ENCODE results near the gene LMAN1L. TPM values are rescaled to one million over a fixed set of nuclear protein-coding genes. Genes with fewer than 3 reads are reported as not detected.
"Not testable (repeated sequence)": the region's sequence is repeated elsewhere in the genome, so short reads cannot be mapped to it uniquely, and the experiment has no call there.

LMAN1L gene
- total RNA-seq, 8 experiments from 2014 or later, result 0.08 to 1.8 (median 0.32) TPM; not detected in 1

DNA sequence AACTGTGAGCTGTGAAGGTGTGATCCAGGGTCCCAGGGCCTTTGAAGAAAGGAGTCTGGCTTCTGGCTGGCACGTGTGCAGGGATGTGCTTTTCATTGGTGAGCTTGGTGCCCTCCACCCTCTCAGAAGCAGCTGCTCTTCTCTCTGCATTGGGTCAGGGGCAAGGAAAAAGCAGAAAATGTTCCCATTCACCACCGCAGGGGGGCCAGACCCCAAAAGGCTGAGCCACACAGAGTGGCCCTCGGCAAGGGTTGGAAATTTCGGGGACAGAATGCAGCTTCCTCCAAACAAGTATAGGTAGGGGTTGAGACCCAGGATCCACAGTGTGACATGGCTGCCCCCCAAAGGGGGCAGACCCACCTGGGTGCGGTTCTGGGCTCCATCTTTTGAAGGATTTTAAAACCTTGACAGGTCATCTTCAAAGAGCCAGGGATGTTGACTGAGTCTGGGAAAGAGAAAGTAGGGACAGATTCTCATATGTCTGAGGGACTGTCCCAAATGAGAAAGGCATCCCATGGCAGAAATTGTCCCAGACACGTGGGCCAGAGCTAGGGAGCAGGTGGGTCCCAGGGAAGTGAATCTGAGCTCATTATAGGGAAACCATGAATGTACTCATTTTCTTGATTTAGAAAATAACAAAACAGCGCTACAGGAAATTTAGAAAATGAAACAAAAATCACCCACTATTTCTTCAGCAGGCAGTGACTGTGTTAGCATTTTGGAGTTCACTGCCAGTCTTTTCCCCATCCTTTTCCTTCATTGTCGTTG, 28.0 kb upstream of the LMAN1L start:
- Histone ChIP-seq H3K4me3 (no peak overlapping the region), H3K27ac (no peak overlapping the region), H3K4me1 (replicated peaks in 1 of 2) (peaks cover 30 to 44% of the 10 kb centered on the region in 2 donors)
- in situ Hi-C loops (cut with MboI; ENCODE audit: low pct_unique_long_range_greater_than_20kb in 2 of 9, low sequenced_read_pairs in 9 of 9, unreplicated experiment in 9 of 9), result no loop called here
- 60 to 93% (median 80%) methylated on average over 1 to 6 of the region's 8 CpGs for WGBS, 10 experiments
- ATAC-seq (replicated peaks in 6 of 8), result no peak

- H3K4me1 ChIP-seq (replicated peaks in 1 of 2), result peaks cover 30 to 44% of the 10 kb centered on the region in 2 donors
- WGBS, 10 experiments, result 72 to 98% (median 93%) methylated on average over 3 to 9 of the region's 13 CpGs; no CpG with 5 or more reads in 3 of the 10 experiments
- in situ Hi-C loops (cut with MboI; ENCODE audit: low pct_unique_long_range_greater_than_20kb in 2 of 9, low sequenced_read_pairs in 9 of 9, unreplicated experiment in 9 of 9), result no loop called here
- no peak overlapping the region for H3K4me3 ChIP-seq
- no peak for ATAC-seq (replicated peaks in 6 of 8)
- no peak overlapping the region for H3K27ac ChIP-seq
These were observed 27.2 kb upstream of the LMAN1L start for GRCh38 chr15:74785194-74786032.

- 83 to 100% (median 100%) methylated on average over 1 to 3 of the region's 12 CpGs; no CpG with 5 or more reads in 5 of the 10 experiments for WGBS, 10 experiments
- H3K27ac ChIP-seq; ATAC-seq (replicated peaks in 6 of 8); H3K4me3 ChIP-seq; in situ Hi-C loops (cut with MboI; ENCODE audit: low pct_unique_long_range_greater_than_20kb in 2 of 9, low sequenced_read_pairs in 9 of 9, unreplicated experiment in 9 of 9): not testable (repeated sequence)
- peaks cover 29 to 37% of the 10 kb centered on the region in 2 donors for H3K4me1 ChIP-seq (replicated peaks in 1 of 2)
These were observed 26.6 kb upstream of the LMAN1L start for GRCh38 chr15:74786081-74786480.

- WGBS, 10 experiments, result 0 to 100% (median 72%) methylated on average over 1 to 2 of the region's 7 CpGs; no CpG with 5 or more reads in 6 of the 10 experiments
- H3K4me1 ChIP-seq (replicated peaks in 1 of 2), result peaks cover 24 to 31% of the 10 kb centered on the region in 2 donors
- H3K4me3 ChIP-seq, result no peak overlapping the region
- in situ Hi-C loops (cut with MboI; ENCODE audit: low pct_unique_long_range_greater_than_20kb in 2 of 9, low sequenced_read_pairs in 9 of 9, unreplicated experiment in 9 of 9), result no loop called here
- no peak overlapping the region for H3K27ac ChIP-seq
- peak in 2 of 8 experiments; percentile 1 to 3 for ATAC-seq (replicated peaks in 6 of 8)
These were observed 26.0 kb upstream of the LMAN1L start for GRCh38 chr15:74786551-74787165.

GRCh38 chr15:74787251-74788041, 25.2 kb upstream of the LMAN1L start:
- Histone ChIP-seq H3K4me3 (no peak overlapping the region), H3K4me1 (replicated peaks in 1 of 2) (peaks cover 24 to 31% of the 10 kb centered on the region in 2 donors), H3K27ac (no peak overlapping the region)
- in situ Hi-C loops (cut with MboI; ENCODE audit: low pct_unique_long_range_greater_than_20kb in 2 of 9, low sequenced_read_pairs in 9 of 9, unreplicated experiment in 9 of 9), result no loop called here
- peak; percentile 31 to 76 (median 64) for ATAC-seq (replicated peaks in 6 of 8)
- WGBS, 10 experiments, result 0 to 100% (median 70%) methylated on average over 1 to 6 of the region's 13 CpGs; no CpG with 5 or more reads in 2 of the 10 experiments

GRCh38 chr15:74788042-74788682, 24.5 kb upstream of the LMAN1L start:
- Histone ChIP-seq H3K4me1 (replicated peaks in 1 of 2) (peaks cover 21 to 33% of the 10 kb centered on the region in 2 donors), H3K27ac (no peak overlapping the region), H3K4me3 (no peak overlapping the region)
- peak in 1 of 8 experiments; percentile 1 for ATAC-seq (replicated peaks in 6 of 8)
- WGBS, 10 experiments, result 20 to 83% (median 50%) methylated on average over 1 to 2 of the region's 7 CpGs; no CpG with 5 or more reads in 5 of the 10 experiments
- in situ Hi-C loops (cut with MboI; ENCODE audit: low pct_unique_long_range_greater_than_20kb in 2 of 9, low sequenced_read_pairs in 9 of 9, unreplicated experiment in 9 of 9), result no loop called here

DNA sequence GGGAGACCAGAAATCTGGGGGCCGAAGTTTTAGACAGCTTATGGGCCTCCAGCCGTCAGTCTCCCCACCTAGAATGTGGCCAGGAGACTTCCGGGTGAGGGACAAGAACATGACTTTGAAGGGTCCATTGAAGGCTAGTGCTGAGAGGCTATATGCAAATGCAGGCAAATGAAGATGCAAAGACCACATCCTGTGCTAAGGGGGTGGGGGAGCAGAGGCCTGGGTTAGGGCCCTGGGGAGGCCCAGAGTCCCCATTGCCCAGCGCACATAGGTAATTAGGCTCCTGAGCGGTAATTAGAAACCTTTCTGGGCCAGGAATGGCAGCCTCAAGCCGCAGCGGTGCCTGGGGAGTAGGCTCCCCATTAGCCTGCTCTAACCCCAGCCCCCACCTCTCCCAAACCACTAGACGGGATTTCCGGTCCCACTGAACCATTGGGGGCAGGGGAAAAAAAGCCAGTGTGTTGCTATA, 23.9 kb upstream of the LMAN1L start:
- H3K4me3 ChIP-seq, result no peak overlapping the region
- in situ Hi-C loops (cut with MboI; ENCODE audit: low pct_unique_long_range_greater_than_20kb in 2 of 9, low sequenced_read_pairs in 9 of 9, unreplicated experiment in 9 of 9), result no loop called here
- H3K4me1 ChIP-seq (replicated peaks in 1 of 2), result peaks cover 15 to 32% of the 10 kb centered on the region in 2 donors
- WGBS, 10 experiments, result 63 to 100% (median 80%) methylated on average over 1 to 2 of the region's 9 CpGs; no CpG with 5 or more reads in 5 of the 10 experiments
- no peak overlapping the region for H3K27ac ChIP-seq
- ATAC-seq (replicated peaks in 6 of 8), result peak in 1 of 8 experiments; percentile 25

DNA sequence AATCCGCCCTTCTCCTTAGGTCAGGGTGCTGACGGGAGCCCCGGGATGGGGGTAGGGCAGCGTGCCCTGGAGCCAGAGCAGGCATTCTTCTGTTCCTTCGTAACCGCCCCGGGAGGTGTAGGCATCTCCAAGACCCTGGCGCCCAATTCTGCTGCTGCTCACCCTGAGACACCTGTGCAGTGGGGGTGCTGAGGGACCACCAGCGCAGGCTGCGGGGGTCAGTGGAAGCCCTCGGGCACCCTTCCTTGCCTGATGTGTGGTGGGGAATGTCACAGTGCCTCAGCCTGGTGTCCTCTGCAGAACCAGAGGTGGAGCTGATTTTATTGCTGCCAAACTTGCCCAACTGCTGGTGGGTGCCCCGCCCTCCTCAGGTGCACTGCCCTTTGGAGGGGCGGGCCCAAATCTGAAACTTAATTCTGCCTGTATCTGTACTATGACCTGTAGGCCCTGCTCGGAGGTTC, 23.4 kb upstream of the LMAN1L start:
- H3K27ac ChIP-seq, result no peak overlapping the region
- in situ Hi-C loops (cut with MboI; ENCODE audit: low pct_unique_long_range_greater_than_20kb in 2 of 9, low sequenced_read_pairs in 9 of 9, unreplicated experiment in 9 of 9), result no loop called here
- peaks cover 10 to 27% of the 10 kb centered on the region in 2 donors for H3K4me1 ChIP-seq (replicated peaks in 1 of 2)
- no peak overlapping the region for H3K4me3 ChIP-seq
- WGBS, 10 experiments, result 0 to 100% (median 80%) methylated on average over 1 to 10 of the region's 14 CpGs; no CpG with 5 or more reads in 5 of the 10 experiments
- no peak for ATAC-seq (replicated peaks in 6 of 8)

- H3K4me1 ChIP-seq (replicated peaks in 1 of 2), result peaks cover 5 to 22% of the 10 kb centered on the region in 2 donors
- no peak for ATAC-seq (replicated peaks in 6 of 8)
- no peak overlapping the region for H3K27ac ChIP-seq
- in situ Hi-C loops (cut with MboI; ENCODE audit: low pct_unique_long_range_greater_than_20kb in 2 of 9, low sequenced_read_pairs in 9 of 9, unreplicated experiment in 9 of 9), result no loop called here
- 60 to 100% (median 88%) methylated on average over 1 to 2 of the region's 3 CpGs; no CpG with 5 or more reads in 6 of the 10 experiments for WGBS, 10 experiments
- no peak overlapping the region for H3K4me3 ChIP-seq
These were observed 22.9 kb upstream of the LMAN1L start for GRCh38 chr15:74789741-74790079.

DNA sequence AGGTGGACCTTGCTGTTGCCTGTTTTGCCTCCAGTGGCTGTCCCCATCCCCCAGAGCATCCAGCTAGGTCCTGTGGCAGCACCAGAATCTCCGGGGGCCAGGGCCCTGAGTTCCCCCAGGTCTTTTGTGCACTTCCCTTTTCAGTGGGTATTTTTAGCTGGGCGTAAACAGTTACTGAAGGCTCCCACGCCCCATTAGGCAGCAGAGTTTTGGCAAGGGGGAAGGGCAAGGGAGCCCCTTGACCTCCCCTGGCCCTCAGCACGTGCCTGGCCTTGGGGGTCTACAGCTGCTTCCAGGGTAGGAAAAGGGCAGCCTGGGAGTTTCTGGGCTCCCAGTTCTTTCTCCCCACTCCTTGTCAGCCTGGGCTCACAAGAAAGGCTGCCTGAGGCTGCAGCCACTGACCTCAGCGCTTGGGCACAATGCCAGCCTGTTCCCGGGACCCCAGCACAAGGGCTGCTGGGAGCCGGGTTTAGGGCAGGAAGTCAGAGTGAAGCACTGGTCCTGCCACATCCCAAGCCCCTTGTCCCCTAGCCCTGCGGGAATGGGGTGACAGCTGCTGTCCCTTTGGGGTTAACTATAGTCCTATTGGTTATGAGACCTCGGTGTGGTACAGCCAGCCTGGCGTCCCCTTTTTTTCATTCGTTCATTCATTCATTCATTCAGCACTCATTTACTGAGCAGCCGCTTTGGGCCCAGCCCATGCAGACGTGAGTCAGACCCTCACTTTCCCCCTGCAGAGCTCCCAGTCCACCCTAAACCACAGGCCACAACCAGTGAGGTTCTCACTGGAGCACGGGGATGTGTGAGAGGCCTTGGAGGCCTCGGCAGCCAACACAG, 22.3 kb upstream of the LMAN1L start:
- peaks cover 4 to 22% of the 10 kb centered on the region in 2 donors for H3K4me1 ChIP-seq (replicated peaks in 1 of 2)
- no peak overlapping the region for H3K4me3 ChIP-seq
- peak overlapping the region in 1 of 2 donors; percentile 17 for H3K27ac ChIP-seq
- WGBS, 10 experiments, result 19 to 100% (median 60%) methylated on average over 1 to 10 of the region's 15 CpGs; no CpG with 5 or more reads in 3 of the 10 experiments
- in situ Hi-C loops (cut with MboI; ENCODE audit: low pct_unique_long_range_greater_than_20kb in 2 of 9, low sequenced_read_pairs in 9 of 9, unreplicated experiment in 9 of 9), result no loop called here
- peak; percentile 7 to 71 (median 38) for ATAC-seq (replicated peaks in 6 of 8)

GRCh38 chr15:74791007-74791406, 21.6 kb upstream of the LMAN1L start:
- 27 to 100% (median 62%) methylated on average over 1 of the region's 1 CpG; no CpG with 5 or more reads in 3 of the 10 experiments for WGBS, 10 experiments
- H3K4me1 ChIP-seq (replicated peaks in 1 of 2), result peaks cover 4 to 22% of the 10 kb centered on the region in 2 donors
- H3K27ac ChIP-seq, result no peak overlapping the region
- in situ Hi-C loops (cut with MboI; ENCODE audit: low pct_unique_long_range_greater_than_20kb in 2 of 9, low sequenced_read_pairs in 9 of 9, unreplicated experiment in 9 of 9), result no loop called here
- no peak for ATAC-seq (replicated peaks in 6 of 8)
- no peak overlapping the region for H3K4me3 ChIP-seq

All from motor neuron (in vitro differentiated cells).